ENCODE measurements around the gene STOML1.
"Not testable (repeated sequence)": the region's sequence is repeated elsewhere in the genome, so short reads cannot be mapped to it uniquely, and the experiment has no call there.

Gene STOML1

DNA sequence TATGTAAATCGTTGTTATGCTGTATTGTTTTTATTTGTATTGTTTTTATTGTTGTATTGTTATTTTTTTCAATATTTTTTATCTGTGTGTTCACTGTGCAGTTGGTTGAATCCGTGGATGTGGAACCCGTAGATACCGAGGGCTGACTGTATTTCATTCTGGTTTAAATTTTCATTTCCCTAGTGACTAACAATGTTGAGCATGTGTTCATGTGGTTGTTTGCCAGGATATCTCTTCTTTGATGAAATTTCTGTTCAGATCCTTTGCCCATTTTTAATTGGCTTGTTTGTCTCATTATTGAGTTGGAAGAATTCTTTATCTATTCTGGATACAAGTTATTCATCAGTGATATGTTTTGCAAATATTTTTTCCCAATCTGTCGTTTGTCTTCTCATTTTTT is 29.7 kb downstream of the STOML1 start:
- DNase-seq (ENCODE audit: low read depth in 2 of 2): no peak

DNA sequence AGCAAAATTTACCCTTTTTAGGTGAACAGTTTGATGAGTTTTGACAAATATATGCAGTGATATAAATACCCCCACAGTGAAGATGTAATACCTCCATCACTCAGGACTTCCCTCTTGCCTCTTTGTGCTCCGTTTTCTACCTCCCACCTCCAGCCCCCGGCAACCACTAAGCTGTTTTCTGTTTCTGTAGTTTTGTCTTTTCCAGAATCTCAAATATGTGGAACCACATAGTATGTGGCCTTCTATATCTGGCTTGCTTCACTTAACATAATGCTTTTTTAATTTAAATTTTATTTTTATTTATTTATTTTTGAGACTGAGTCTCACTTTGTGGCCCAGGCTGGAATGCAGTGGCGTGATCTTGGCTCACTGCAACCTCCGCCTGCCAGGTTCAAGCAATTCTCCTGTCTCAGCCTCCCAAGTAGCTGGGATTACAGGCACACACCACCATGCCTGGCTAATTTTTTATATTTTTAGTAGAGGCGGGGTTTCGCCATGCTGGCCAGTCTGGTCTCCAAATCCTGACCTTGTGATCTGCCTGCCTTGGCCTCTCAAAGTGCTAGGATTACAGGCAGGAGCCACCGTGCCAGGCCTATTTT is 31.5 kb downstream of the STOML1 start:
- DNase-seq (ENCODE audit: low read depth in 2 of 2): not testable (repeated sequence)

DNA sequence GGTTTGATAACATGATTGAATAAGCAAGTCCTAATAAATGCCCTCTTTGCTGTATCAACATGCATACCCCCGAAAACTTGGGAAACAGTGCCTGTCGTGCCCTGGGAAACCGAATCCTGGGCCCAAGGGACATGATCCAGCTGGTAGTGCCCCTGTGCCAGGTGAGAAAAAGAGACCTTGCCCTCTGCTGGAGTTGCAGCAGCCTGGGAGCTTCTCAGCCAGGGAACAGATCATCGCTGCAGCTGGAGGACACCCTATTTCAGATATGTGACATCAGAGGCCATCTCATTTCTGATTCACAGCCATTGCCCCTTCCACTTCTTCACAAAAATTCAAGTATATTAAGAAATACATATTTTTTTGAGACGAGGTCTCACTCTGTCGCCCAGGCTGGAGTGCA is 32.3 kb downstream of the STOML1 start:
- DNase-seq (ENCODE audit: low read depth in 2 of 2): no peak

DNA sequence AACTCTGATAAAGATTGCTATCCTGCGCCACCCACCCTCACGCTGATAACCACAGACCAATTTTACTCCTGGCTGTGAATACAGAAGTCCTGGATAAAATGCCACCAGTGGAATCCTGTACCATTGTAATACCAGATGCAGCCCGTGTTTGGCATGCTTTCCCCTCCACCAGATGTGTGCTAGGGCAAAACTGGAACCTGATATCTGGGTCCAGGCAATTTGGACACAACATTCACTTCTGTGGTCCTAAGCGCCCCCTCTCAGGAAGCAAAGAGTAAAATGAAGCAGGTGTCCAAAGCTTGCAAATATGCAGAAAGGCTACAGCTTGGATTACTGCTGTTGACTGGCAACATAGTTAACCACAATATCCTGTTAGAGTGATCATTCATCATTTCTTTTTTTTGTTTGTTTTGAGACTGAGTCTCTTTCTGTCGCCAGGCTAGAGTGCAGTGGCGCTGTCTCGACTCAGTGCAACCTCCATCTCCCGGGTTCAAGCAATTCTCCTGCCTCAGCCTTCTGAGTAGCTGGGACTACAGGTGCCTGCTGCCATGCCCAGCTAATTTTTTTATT is 33.0 kb downstream of the STOML1 start:
- DNase-seq (ENCODE audit: low read depth in 2 of 2): no peak

DNA sequence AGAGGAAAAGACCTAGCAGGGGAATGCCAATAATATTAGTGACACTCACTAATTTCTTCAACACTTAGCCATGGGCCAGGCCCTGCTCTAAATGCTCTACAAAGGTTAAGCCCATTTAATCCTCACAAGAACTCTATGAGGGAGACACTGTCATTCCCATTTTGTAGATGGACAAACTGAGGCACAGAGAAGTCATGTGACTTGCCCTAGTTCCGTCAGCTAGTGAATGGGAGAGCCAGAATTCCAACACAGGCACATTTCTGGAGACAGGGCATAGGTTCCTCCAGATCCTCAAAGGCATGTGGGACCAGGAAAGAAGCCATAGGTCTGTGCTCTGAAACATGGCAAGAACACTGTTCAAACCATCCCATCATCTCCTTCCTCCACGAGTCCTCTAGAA is 34.3 kb downstream of the STOML1 start:
- DNase-seq (ENCODE audit: low read depth in 2 of 2): no peak

DNA sequence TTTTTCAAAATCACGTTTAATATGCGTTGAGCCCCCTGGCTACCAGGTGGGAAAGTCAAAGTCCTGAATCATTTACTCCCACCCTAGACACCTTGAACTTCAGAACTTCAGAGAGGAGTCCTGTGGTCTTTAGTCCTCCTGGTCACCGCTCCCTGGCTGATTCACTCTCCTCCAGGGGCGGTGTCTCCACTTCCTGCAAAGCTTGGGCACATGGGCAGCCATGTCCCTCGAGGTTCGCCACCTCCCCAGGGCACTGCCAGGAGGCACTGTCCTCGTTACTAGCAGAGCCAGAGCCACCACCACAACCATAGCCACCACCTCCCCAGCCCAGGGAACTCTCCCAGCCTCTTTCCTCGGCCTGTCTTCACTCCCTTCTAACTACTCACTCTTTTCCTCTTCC is 34.8 kb downstream of the STOML1 start:
- DNase-seq (ENCODE audit: low read depth in 2 of 2): no peak

DNA sequence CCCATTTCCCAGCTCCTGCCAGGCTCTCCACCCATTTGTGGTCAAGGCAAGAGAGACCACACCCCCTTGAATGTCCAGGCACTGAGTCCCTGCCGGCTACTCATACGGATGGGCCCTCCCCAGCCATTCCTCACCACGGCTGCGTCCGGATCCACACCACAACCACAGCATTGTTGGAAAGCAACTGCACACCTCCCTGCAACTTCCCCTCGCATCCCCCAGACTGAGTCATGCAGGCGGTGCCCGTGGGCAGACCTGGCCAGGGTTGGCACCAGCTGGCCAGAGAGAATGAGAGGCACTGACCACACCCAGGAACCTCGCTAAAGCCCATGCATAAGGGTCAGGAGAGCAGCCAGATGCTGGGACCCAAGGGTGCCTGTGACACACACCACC is 35.4 kb downstream of the STOML1 start:
- no peak for DNase-seq (ENCODE audit: low read depth in 2 of 2)

DNA sequence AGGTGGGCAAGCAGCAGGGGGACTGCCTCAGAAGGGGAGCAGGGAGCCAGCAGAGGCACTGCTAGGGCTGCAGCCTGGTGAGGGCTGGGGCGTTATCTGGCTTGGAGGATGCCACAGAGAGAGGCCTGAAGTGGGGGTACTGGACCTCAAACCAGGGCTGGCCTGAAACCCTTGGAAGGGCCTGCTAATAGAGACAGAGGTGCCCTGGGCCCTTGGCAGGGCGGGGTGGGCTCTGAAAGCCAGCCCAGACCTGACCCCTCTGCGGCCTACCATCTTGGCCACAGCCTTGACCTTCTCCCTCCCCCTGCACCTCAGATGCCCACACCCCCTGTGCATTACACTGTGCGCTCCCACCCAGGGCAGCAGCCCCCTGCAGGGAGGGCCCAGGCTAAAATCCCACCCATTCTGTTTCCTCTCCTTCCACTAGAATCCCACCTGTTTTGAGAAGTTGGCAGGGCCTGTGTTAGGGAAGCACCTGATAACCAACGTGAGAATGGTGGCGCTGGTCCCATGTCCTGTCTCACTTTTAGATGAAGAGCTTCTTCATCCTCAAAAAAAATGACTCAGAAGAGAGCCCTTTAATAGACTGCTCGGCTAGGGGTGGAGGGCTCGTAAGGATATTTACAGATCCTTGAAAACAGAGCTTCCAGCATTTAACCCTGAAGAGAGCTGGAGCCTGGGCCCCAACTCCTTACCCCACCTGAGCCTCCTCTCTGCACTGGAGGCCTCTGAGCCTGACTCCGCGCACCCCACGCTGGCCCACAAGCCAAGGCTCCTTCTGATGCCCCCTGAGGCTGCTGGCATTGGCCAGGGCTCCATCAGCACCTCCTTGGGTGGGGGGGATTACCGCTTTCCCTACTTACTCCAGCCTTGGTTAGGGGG is 36.0 kb downstream of the STOML1 start:
- no peak for DNase-seq (ENCODE audit: low read depth in 2 of 2)

DNA sequence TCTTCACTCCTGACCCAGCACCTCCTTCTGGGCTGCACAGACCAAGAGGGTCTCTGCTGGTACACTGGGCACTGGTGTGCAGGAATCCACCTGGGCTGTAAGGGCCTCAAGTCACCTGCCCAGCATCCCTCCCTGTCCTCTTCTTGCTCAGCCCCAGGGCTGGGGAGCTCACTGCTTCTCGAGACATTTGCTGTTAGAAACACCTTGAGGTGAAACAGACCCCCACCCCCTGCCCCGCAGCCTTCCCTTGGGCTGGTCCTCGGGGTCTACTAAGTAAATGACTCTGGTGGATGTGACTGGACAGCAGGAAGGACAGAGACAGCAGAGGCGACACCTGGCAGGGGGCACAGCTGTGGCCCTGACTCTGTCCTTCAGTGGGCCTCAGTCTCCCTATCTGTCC is 36.8 kb downstream of the STOML1 start:
- no peak for DNase-seq (ENCODE audit: low read depth in 2 of 2)

DNA sequence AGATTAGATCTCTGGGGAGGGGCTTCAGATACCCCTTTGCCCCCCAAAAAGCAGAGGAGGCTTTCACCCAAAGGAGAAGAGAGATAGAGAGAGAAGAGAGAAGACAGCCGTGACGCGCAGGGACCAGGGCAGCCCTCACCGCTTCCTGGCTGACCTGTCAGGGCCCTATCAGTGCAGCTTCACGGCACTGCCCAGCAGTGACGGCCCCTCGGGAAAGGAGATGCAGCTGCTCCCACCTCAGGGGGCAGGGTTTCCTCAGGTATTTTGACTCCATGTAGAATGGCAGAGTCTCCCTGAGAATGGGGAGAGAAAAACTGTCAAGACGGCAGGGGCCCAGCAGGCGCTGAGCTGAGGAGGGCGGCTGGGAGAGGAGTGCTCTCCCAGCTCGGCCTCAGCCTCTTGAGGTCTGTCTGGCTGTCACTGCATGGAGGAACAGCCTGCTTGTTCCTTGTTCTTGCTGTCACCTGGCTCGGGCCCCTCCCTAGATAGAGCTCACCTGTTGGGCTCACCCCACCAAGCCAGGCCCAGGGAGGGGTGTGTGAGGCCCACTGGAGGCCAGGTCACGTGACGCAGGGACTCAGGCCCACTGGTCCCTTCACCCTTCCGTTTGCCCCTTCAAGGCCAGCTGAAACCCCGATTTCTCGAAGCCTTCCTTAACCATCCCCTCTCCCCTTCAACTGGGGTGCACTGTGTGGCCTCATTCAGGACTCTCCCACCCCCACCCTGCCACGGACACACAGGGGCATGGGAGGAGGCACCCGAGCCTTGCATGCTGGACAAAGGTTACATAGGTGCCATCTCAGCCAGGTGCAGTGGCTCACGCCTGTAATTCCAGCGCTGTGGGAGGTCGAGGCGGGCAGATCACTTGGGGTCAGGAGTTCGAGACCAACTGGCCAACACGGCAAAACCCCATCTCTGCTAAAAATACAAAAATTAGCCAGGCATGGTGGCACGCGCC is 37.6 kb downstream of the STOML1 start:
- DNase-seq (ENCODE audit: low read depth in 2 of 2): no peak

DNA sequence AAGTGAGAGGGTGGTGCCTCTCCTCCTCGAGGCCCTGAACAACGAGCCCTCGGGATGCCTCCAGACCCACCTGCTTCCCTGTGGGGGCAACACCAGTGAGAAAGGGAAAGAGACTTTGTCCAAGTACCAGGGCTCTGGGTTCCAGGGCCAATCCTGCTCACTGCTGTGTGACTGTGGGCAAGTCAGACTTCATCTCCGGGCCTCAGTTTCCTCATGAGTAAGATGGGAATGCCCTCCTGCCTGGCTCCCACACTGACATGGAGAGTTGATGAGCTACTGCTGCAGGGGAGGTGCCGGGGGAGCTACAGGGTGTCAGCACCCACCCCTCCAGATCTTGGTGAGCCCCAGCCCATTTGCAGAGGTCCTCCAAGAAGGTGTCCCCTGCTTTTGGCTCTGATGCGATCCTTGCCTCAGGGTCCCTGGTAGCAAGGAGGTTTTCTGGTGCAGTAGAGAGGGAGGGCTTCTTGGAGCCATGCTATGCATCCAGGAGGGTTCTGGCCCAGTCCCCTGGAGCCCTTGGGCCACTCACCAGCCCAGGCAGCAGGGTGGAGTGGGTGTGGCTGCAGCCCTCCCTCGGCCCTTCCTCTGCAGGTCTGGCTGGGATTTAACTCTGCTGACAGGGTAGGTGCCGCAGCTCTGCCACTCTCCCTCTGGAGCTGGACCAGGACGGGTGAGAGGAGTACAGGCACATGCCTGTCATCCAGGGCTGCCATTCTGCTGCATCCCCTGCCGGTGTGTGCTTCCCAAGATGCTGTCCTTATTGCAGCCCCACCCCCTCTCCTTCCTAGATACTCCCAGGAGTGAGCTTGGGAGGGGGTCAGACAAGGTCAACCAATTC is 39.0 kb downstream of the STOML1 start:
- no peak for DNase-seq (ENCODE audit: low read depth in 2 of 2)

DNA sequence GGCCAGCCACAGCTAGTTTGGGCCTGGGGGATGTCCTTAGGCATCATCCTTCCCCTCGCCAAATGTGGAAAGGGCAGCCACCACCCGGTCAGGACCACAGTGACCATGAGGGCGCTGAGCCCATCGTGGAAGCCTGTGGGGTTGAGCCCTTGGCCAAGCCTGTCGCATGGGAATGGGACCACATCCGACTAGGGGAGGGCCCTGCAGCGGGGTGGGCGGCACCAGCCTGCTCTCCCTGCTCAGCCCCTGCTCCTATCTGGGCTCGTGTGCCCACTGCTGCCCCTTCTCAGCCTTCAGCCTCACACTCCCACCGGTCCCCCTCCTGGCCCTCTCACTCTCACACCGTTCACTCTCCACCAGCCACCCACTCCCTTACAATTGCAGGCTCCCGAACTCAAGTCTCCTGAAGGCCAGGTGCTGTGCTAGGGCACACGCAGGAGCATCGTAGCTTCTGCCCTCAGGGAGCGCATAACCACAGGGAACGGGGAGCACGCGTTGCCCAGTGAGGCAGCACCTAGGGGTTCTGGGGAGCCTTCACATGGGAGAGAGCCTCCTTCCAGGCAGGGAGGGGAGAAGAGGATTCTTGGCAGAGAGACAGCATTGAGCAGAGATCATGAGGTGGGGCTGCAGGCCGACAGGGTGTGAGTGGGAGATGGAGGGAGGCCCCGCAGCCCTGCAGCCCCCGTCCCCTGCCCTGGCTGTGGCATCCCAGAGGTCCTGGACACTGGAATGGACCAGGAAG is 39.8 kb downstream of the STOML1 start:
- no peak for DNase-seq (ENCODE audit: low read depth in 2 of 2)

DNA sequence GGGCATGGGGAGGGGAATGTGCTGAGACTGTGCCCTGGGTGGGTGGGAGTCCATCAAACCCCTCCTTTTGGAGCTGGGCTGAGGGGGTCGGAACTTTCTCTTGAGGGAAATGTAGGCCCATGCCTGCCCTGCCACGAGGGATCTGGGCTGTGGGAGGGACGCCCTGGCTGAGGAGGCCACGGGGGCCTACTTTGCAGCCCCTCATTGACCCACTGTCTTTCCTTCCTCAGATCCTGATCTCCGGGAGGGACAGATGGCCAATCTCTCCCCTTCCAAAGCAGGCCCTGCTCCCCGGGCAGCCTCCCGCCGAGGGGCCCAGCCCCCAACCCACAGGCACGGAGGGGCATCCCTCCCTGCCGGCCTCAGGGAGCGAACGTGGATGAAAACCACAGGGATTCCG is 40.5 kb downstream of the STOML1 start:
- no peak for DNase-seq (ENCODE audit: low read depth in 2 of 2)

DNA sequence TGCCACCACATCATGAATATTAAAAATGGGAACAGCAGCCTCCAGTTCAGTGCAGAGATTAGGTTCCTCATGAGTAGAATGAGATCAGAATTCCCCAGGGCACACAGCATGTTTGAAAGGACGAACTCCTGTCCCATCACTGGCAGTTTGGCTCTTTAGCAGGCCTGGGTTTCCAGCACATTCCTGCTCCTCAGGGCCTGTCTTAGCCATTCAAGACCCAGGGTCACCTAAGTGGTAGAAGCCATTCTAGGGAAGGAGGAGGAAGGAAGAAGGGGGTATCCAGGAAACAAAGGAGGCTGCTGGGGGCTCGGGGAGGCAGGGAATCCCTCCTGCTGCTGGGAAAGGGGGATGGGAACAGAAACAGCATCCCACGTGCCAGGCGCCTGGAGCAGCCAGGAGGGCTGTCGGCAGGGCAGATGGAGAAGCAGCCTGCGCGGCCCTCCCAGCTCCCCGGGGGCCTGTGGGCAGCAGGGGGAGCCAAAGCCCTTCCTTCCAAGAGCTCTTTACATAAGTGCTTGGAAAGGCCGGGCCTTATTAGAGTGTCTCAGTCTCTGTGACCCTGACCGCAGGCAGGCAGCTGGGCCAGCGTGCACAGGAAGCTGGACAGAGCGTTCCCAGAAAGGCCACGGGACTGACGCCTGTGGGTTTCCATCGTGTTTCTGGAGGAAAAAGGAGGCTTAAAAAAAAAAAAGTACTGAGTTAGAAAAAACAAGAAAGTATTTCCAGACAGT is 41.1 kb downstream of the STOML1 start:
- DNase-seq (ENCODE audit: low read depth in 2 of 2): peak; percentile 57 to 66

DNA sequence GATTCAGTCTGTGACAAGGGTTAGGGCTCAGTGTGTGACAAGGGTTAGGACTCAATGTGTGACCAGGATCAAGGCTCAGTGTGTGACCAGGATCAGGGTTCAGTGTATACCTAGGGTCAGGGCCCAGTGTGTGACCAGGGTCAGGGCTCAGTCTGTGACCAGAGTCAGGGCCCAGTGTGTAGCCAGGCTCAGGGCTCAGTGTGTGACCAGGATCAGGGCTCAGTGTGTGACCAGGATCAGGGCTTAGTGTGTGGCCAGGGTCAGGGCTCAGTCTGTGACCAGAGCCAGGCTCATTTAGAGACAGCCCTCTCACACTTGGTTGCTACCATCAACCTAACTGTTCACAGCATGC is 41.6 kb downstream of the STOML1 start:
- no peak for DNase-seq (ENCODE audit: low read depth in 2 of 2)

DNA sequence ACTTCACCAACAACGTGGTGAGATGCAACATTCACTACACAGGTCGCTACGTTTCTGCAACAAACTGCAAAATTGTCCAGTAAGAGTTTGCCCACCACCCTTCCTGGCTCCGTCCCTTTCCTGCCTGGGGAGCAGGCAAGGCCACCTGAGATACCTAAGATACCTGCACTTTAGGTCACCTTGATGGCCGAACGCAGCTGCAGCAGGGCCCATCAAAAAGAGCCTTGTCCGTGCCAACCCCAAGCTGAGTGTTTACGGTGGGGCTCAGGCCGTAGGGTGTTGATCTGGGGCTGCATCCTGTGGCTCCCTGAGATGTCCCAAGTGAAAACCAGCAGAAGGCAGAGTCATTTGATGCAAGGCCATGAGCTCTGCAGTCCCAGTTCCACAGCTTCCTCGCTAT is 42.6 kb downstream of the STOML1 start:
- no peak for DNase-seq (ENCODE audit: low read depth in 2 of 2)

DNA sequence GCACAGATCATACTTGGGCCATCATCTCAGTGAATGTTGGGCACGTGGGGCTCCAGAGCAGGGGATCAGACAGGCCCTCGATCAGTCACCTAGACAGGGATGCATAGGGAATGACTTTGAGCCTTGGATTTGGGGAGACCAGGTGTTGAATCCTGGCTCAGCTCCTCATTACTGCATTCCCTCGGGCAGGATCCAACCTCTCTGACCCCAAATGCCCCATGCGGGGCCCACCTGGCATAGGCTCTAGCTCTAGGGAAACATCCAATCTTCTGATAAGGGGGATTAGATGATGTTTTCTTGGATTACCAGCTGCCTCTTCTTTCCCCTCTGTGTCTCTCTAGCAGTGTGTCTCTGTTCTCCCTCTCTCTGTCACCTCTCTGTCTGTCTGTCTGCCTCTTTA is 43.1 kb downstream of the STOML1 start:
- no peak for DNase-seq (ENCODE audit: low read depth in 2 of 2)

DNA sequence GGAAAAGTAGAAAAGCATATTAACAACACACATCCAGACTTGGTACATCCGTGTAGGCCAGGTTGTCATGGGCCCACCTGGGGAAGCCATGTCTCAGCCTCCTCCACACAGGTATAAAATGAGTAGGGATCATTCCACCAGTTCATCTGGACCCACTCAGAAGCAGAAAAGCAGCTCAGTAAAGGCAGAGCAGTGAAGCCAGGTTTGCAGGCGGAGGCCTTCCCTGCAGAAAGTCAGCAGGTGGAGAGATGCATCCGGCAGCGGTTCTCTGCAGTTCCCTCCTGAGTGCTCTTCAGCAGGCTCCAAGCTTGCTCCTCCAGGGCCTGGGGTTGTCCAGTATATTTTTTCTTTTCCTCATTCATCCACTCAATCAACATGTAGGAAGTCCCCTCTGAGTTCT is 43.7 kb downstream of the STOML1 start:
- no peak for DNase-seq (ENCODE audit: low read depth in 2 of 2)

DNA sequence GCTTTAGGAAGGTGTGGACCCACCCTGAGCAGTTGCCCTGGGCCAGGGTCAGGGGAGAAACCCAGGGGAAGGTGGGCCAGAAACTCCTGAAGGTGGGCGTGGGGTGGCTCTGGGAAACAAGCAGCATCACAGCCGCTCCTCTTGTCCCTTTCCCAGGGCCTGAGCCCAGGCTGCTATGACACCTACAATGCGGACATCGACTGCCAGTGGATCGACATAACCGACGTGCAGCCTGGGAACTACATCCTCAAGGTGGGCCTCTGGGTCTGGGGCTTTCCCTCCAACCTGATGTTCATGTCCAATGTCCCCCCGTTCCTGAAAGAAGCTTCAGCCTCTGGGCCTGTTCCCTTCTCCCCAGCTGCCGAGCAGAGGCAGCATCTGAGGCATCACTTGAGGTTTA is 44.4 kb downstream of the STOML1 start:
- no peak for DNase-seq (ENCODE audit: low read depth in 2 of 2)

Data from stimulated activated CD4-positive, alpha-beta T cell treated with anti-CD3 and anti-CD28 coated beads, Interleukin-4, amount 100 ng/mL, for 48 hours (primary cell).